Superior temporal gyrus (tissue), 1 donor: ENCODE results near the gene PACS1.

ENCODE experiments used
- DNase-seq: peaks from one replicate; pipeline ENCODE4 v3.0.0-alpha.2; 2016; ENCODE audit errors: extremely low spot score

Gene PACS1

DNA sequence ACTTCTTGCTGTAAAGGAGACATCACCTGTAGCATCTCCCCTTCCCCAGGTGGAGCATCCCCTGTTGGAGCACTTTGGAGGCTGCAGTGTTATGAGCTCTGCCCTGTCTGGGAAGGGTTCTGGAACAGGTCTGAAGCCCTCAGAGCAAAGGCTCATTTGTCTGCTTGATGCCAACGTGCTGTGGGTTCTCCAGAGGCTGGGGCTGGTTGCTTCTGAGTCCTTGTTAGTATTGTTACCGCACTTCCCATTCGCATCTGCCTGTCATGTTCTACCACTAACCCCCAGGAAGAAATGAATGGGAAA is 73.1 kb downstream of the PACS1 start:
- DNase-seq = no peak

DNA sequence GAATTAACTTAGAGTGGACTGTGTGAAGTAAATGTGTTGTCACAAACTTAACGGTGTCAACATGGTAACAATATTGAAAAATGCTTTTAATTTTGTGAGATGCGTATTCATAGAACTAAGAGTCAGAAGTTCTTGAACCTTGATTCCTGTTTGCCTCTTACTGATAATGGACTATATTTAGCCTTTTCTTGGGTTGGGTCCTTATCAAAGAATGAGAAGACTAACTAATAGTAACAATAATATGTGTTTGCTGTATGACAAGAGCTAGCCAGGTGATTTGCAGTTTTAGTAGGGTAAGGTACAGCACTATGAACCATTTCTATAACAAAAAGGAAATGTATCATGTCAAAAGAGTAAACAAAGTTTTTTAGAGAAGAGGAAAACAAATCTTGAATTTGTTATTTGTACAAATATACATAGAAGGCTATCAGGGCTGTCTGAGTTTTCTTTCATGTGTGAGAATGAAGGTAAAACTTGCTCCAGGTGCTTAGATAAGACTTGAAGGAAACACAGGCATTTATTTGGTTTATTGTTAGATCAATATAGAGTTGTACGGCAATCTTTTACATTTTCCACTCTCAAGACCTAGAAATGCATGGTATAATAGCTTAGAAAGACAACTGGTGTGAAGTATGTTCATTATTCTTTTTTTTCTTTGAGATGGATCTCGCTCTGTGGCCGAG is 74.1 kb downstream of the PACS1 start:
- DNase-seq = no peak

DNA sequence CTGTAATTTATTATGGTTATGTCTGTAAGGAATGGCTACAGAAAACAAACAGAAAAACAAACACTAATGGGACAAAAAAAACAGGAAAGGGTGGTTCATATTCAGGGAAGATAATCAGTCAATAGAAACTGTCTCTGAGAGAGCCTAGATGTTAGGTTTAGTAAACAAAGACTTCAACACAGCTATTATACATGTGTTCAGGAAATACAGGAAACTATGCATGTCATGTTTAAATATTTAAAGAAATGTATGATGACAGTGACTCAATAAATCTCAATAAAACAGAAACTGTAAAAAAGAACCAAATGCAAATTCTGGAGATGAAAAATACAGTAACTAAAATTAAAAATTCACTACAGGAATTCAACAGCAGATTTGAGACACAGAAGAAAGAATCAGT is 76.0 kb downstream of the PACS1 start:
- DNase-seq = no peak

DNA sequence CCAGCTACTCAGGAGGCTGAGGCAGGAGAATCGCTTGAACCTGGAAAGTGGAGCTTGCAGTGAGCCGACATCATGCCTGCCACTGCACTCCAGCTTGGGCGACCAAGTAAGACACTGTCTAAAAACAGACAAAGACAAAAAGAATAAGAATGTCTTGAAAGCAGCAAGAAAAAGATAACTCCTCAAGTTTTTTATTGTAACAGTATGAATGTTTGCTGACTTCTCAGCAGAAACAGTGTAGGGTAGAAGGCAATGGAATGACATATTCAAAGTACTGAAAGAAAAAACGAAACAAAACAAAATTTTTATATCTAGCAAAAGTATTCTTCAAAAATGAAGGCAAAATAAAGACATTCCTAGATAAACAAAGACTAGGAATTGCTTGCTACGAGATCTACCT is 76.9 kb downstream of the PACS1 start:
- DNase-seq = no peak

DNA sequence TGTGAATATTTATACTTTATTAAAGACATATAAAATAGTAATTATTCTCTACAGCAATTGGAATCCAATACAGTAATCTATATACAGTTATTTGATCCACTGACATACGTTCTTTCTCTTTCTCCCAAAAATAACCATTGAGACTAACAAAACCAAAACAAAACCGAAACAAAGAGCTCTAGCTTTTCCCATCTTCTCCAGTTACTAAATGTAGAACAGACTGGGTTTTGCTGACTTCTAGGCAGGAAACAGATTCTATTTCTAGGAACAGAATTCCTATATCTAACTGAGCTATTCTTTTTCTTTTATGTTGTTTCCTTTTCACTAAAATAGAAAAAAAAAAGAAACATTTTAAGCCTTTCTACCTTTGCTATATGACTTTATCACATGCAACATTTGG is 80.1 kb downstream of the PACS1 start:
- no peak for DNase-seq

DNA sequence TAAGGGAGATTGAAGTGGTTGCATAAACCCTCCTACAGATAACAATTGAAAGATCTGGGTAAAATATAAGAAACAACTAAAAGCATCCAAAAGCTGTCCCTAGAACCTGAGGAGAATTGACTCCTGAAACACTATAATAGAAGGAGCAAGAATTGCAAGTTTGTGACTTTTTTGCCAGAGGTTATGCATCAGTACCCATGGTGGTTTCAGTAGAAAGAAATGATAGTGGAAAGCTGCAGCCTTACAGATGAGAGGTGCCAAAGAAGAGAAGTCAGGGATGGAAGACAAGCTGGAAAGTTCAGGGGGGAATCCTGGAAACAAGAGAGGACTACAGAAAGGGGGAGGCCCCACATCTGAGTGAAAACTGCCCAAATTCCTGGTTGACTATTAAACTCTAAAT is 80.7 kb downstream of the PACS1 start:
- no peak for DNase-seq

DNA sequence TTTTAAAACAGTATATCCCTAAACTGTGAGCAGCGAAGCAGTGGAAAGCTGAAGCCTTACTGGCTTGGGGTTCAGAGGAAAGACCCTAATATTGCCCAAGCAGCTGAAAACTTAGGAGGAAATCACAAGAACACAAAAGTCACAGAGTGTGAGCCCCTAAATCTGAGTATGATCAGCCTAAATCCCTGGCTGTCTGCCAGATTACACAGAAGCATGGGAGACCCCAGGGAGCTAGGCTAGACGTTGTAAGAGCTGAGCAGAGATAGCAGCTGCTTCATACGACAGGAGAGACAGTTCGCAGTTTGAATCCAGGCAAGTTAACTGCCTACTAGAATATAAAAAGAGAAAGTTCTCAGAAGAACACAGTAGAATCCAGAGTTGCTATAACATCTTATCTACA is 81.2 kb downstream of the PACS1 start:
- no peak for DNase-seq

DNA sequence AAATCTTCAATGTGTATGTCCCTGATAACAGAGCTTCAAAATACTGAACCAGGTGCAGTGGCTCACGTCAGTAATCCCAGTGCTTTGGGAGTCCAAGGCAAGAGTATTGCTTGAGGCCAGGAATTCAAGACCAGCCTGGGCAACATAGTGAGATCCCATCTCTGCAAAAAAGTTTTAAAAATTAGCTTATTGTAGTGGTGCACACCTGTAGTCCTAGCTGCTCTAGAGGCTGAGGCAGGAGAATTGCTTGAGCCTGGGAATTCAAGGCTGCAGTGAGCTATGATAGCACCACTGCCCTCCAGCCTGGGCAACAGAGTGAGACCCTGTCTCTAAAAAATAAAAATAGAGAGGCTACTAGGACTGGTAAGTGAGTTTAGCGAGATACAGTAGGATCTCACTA is 84.0 kb downstream of the PACS1 start:
- no peak for DNase-seq

DNA sequence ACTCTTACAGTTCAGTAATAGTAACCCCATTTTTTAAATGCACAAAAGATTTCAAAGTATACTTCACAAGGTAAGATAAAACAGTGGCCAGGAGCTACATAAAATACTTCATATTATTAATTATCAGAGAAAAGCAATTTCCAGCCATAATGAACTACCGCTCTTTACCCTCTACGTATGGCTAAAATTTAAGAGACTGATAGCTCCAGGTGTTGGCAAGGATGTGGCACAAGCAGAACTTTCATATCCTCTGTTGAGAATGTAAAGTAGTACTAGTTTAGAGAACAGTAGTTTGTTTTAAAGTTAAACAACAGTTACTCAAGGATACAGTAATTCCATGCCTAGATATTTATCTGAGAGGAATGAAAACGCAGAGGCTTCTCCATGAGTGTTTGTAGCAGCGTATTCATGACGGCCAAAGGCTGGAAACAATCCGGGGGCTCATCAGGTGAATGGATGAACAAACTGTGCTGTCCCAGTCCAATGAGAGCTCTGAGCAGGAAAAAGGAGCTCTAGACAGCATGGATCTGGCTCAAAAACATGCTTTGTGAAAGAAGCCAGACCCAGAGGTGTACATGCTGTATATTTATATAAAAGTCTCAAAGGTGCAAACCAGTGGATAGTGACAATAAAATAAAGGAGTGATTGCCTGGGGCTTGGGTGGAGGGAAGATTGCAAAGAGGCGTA is 85.5 kb downstream of the PACS1 start:
- DNase-seq = no peak

DNA sequence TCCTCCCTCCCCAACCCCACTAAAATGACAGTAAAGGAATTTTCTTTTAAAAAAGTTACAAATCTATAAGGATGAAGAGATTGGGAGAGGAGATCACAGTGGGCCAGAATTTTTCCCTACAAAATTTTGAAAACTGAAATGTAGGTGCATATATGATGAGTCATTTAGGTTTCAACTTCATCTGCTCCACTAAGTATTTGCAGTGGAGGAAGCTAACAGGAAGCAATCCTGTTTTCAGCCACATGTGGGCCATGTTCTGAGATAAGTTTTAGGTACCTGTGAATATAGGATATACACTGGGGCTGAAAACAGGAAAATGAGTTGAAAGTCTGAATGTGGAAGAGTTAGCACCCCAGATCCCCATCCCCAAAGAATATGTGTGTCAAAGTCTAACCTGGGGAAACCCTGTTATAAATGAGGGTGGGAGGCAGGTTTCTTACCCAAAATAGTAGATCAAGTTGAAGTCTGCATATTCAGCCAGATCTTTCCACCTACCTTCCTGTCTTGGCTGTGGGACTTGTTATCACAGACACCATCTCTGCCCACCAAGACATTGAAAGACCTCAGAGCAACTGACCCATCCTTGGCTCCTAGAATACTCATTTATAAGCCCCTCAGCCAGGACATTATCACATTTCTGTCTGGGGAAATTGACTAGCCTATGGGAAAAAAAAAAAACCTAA is 87.3 kb downstream of the PACS1 start:
- DNase-seq = no peak

DNA sequence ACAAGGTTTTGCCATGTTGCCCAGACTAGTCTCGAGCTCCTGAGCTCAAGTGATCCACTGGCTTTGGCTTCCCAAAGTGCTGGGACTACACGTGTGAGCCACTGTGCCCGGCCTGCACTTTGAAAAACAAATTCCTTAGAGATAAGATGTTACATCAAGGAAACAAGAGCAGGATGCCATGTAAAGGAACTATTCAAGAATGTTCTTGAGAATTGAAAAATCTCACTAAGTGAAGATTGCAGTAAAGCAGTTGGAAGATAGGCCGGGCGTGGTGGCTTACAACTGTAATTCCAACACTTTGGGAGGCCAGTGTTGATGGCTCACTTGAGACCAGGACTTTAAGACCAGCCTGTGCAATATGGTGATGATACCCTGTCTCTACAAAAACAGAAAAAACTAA is 88.1 kb downstream of the PACS1 start:
- no peak for DNase-seq

DNA sequence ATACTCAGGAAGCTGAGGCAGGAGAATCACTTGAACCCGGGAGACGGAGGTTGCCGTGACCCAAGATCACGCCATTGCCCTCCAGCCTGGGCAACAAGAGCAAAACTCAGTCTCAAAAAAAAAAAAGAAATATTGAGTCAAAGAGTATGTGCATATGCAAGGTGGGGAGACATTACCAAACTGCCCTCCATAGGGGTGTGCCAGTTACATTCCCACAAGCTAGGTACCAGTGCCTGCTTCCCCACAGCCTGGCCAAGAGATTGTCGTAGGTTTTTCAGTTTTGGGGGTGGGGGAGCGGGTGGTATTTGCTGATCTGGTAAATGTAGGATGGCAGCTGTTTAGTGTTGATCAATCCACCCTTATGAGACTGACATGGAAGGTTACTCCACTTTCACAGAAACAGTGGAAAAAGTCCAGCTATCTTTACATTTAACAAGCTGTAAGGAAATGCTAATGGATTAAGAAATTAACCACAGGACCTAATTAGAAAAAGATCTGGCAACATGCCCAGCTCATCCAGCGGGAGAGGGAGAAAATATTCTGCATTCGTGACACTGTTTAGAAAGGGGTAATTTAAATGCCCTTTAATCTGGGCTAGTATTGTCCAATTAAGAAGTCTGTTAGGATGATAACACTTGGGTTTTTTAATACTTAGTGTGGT is 89.4 kb downstream of the PACS1 start:
- DNase-seq = no peak

DNA sequence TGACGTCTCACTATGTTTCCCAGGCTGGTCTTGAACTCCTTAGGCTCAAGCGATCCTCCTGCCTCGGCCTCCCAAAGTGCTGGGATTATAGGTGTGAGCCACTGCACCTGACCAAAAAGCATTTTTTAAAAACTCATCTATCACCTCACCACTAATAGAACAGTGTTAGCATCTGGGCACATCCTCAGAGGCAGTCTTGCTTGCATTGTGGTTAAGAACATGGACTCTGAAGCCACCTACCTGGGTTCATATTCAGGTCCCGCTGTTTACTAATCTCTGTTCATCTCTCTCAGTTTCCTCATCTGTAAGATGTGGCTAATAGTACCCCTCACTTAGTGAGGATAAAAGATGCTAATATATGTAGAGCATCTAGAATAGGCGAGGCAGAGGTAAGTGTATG is 90.6 kb downstream of the PACS1 start:
- no peak for DNase-seq

DNA sequence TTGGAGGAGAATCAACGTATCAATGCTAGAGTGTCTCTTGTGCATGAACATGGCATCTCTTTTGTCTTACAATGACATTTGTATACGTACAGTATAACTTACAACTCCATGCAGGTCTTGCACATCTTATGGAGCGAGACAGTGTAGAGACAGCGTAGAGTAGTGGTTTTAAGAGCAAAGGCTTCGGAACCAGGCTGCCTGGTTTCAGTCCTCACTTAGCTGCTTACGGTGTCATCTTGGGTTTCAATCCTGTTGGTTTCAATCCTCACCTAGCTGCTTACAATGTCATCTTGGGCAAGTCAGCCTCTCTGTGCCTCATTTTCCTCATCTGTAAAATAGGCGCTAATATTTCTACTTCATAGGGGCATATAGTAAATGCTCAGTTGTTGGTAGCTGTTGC is 98.2 kb downstream of the PACS1 start:
- DNase-seq = no peak

DNA sequence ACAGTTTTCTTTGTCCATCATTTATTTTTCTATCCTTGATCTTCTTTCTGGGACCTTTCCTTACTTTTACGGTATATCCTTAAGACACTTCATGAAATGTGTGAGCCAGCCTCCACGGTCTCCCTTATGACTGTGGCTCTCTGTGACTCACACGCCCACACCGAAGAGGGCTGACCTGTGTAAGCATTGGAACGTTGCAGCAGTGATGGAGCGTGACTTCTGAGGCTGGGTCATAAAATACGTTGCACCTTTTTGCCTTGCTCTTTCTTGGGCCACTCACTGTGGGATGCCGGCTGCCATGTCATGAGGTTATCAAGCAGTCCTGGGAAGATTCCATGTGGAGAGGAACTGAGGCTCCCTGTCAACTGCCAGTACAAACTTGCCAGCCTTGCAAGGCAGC is 102.1 kb downstream of the PACS1 start:
- no peak for DNase-seq

DNA sequence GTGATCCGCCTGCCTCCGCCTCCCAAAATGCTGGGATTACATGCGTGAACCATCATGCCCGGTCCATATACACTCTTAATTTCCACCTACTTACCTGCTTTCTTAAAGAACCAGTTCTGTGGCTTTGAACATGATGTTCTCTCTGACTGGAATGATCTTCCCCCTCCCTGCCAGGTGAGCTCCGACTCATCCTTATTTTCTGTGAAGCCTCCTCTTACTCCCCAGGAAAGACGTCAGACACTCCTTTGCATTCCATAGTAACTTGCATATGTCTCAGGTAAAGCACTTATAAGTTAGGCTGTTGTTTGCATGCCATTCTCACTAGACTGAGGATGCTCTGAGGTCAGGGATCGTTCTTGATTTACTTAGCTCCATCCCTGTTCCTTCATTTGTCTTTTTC is 106.6 kb downstream of the PACS1 start:
- no peak for DNase-seq

DNA sequence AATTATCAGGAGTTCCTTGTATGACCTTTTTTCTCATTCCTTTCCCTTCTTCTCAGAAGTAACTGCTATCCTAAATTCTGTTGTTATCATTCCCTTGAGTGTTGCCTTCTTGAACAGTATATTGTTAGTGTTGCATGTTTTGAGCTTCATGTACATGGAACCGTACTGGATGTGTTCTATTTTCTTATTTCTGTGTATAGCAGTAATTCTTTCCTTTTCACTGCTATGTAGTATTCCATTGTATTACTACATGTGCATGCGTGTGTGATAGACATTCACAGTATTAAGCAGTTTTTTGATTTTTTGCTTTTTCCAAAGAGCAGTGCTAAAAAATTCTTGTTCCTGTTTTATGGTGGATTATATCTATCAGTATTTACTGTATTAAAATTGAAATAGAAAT is 108.1 kb downstream of the PACS1 start:
- no peak for DNase-seq

DNA sequence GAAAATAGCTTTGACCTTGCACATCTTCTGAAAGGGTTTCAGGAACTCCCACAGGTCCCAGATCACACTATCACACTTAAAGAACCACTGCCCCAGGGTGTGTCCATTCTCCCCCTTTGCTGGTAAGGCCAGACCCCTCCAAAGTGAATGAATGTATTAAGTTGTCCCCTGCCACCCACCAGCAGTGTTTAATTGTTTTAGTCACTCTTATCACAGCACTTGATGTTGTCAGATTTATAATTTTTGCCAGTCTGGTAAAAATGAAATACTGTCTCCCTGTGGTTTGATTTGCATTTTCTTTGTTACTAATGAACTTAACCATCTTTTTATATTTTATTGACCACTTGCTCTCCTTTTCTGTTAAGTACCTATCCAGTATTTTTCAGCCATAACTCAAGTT is 108.8 kb downstream of the PACS1 start:
- no peak for DNase-seq

DNA sequence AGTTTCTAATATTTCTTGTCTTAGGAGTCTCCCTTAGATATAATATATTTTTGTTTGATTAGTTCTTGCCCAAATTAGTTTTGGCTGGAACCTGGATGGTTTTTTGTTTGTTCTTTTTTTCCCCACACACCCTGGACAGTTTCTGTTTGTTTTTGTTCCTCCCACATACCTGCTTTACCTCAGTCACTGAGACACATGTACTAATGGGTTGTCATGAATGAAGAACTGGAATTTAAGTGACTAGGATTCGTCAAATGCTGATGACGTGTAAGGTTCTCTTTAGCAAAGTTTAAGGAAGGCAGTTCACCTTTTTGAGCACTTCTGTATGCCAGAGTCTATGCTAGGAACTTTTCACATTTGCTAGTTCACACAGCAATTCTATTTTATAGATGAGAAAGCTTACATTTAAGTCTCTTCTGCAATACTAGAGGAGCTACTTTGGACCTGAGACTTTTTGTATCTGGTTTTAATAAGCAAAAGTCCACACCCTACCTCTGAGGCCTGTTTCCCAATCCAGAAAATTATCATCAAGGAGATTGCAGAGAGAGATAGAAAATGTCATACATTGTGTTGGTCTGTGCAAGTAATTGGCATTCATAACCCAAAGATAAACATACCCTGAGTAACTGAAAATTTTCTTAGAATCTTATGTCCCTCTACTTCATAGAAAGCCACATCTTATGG is 111.7 kb downstream of the PACS1 start:
- DNase-seq = no peak

DNA sequence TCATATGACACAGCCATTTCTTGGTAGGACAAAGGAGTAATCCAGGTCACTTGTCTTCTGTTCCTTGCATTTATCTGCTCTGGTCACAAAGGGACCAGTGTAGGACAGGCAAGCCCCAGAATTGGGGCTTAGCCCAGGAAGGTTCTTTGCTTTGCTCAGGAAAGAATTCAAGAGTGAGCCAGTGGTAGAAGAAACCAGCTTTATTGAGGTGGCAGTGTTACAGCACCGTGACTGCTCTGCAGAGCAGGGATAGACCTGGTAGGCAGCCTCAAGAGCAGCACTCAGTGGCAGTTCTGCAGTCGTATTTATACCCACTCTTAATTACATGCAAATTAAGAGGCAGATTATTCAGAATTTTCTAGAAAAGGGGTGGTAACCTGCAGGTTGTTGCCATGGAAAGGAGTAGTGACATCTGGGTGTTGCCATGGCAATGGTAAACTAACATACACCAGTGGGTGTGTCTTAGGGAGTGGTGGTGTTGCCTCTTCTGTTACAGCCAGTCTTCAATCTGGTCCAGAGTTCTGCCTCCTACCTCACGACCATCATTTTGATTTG is 113.5 kb downstream of the PACS1 start:
- peak; percentile 23 for DNase-seq

DNA sequence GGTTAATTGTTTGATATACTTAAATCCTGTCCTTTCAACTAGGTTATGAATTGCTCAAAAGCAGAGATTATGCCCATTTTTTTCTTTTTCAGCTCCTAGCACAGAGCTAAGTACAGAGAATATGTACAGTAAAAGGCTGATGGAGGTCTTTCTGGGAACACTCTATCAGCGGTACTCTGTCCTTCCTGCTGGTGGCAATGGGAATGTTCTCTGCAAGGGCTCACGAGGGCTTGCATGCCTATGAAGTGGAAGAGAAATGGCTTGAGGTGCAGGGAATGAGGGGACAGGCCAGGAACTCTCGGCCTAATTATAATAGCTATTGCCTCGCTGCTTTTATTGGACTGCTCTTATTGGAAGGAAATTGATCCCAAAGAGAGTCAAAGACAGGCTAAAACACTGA is 114.7 kb downstream of the PACS1 start:
- DNase-seq = no peak

DNA sequence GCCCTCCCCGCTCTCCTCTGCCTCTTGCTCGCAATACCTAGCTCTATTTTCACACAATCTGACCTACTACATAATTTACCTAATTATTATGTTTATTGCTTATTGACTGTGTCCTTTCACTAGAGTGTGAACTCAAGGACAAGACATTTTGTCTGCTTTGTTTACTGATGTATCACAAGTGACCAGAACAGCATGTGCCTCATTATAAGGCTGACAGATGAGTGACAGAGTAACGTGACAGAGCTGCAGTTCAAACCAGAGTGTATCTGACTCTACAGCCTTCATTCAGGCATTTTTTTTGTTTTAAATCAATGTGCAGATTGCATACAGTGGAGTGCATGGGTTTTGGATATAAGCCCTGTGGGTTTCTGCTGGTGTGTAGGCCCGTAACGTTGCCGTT is 116.4 kb downstream of the PACS1 start:
- no peak for DNase-seq
